Adrenal gland (tissue), 12 donors: ENCODE data around the gene SMCO4. TPM values are rescaled to one million over a fixed set of nuclear protein-coding genes. Genes with fewer than 3 reads are reported as not detected.
"Not testable (repeated sequence)": the region's sequence is repeated elsewhere in the genome, so short reads cannot be mapped to it uniquely, and the experiment has no call there.

Experiments
- DNase-seq, 7 donors: peaks; one replicate each; pipeline ENCODE4 v3.0.0-alpha.2; 2019 to 2020
- H3K27ac ChIP-seq, 5 donors: fragments of 200-600 bp; sonication (generic) in 4 of 5; 1 replicate in 3 of 5; 2 replicates in 2 of 5; pipeline versions ENCODE4 v1.5.1 to v1.8.0; 2016 to 2020; ENCODE audit warnings: mild to moderate bottlenecking in 1 of 5
- H3K27me3 ChIP-seq: fragments of 200-600 bp; 2 replicates; pipeline ENCODE4 v1.8.0; 2021
- H3K36me3 ChIP-seq, 2 donors: fragments of 200-600 bp; replicated peaks in 1 of 2; 1 replicate in 1 of 2; 2 replicates in 1 of 2; pipeline versions ENCODE4 v1.5.1 to v1.8.0; 2018 to 2022
- H3K4me1 ChIP-seq, 2 donors: fragments of 200-600 bp; replicated peaks in 1 of 2; 1 replicate in 1 of 2; 2 replicates in 1 of 2; pipeline versions ENCODE4 v1.5.1 to v1.8.0; 2018 to 2021
- H3K4me3 ChIP-seq, 4 donors: fragments of 200-600 bp; sonication (generic) in 3 of 4; one replicate each; pipeline ENCODE4 v1.5.1; 2016 to 2018
- H3K9me3 ChIP-seq, 3 donors: fragments of 200-600 bp; sonication (generic) in 1 of 3; replicated peaks in 1 of 3; 1 replicate in 2 of 3; 2 replicates in 1 of 3; pipeline versions ENCODE4 v1.5.1 to v1.8.0; 2016 to 2021
- POLR2A ChIP-seq, 2 donors: fragments of 450-650 bp; IDR thresholded peaks; one replicate each; pipeline ENCODE4 v1.6.1; 2017; ENCODE audit warnings: antibody characterized with exemption in 2 of 2, mild to moderate bottlenecking in 2 of 2, moderate library complexity in 1 of 2
- whole genome bisulfite sequencing, 4 donors: extraction: QIAGEN DNeasy Blood & Tissue Kit in 2 of 4; methylation state at CpG; one replicate each; pipeline versions ENCODE4 v1.1.5 to v1.1.7; 2013 to 2017; 5-methylcytosine and 5-hydroxymethylcytosine counted together
- intact Hi-C, 2 donors: fragments of 100-400 bp; cut with DNase I; formaldehyde crosslinking; loops; one replicate each; pipeline versions ENCODE4 v1.14.1 to v1.15.0; 2022 to 2023
- polyA plus RNA-seq, 3 donors: library from polyadenylated mRNA; stranded (reverse); fragments of 200-250 nt in 2 of 3; fragments of 350-450 nt in 1 of 3; fragmentation: Illumina TruSeq in 1 of 3; extraction: RNeasy Lipid Tissue Mini Kit (QIAGEN cat#74804) in 1 of 3; gene quantifications; one replicate each; pipeline ENCODE4 v1.2.3, GENCODE V29; 2013 to 2014
- total RNA-seq, 9 donors: library from RNA; depleted of rRNA in 4 of 9; stranded (reverse); fragments of >200 nt in 4 of 9; fragments of 120-200 nt in 1 of 9; fragmentation: NEBNext Ultra II Directional in 1 of 9; extraction: Animal tissue kit (Norgen Biotek cat#: 25700) in 1 of 9; gene quantifications; one replicate each; pipeline versions ENCODE4 v1.1.0 to v1.2.4, GENCODE V29; 2013 to 2023
- TF ChIP-seq, protein P1 (sequence below), 6 experiments: fragments of 450-650 bp in 4 of 6; fragments of 200-600 bp in 2 of 6; sonication (generic) in 1 of 6; IDR thresholded peaks; 1 replicate in 5 of 6; 2 replicates in 1 of 6; pipeline versions ENCODE4 v1.5.1 to v1.8.0; 2016 to 2021; ENCODE audit warnings: antibody characterized with exemption in 6 of 6, mild to moderate bottlenecking in 2 of 6, moderate library complexity in 1 of 6
- donor health status: healthy with polysubstance abuse.
- donor health status: Bipolar disorder and iron deficiency.
- donor health status: DM: yes; HTN: yes; CAD: no.
- donor health status: DM: no; HTN: no; CAD: no.
- donor health status: DM: no; HTN: no; CAD: no.
- donor health status: DM: yes; HTN: yes; CAD: no.

Gene SMCO4
- total and polyA plus RNA-seq, 12 donors = 23.2 to 108 (median 73.2) TPM

GRCh38 chr11:93579187-93579751 lies 36.1 kb upstream of the SMCO4 start:
- H3K4me1 ChIP-seq = no peaks in the 10 kb centered on the region
- no peaks in the 10 kb centered on the region for H3K27me3 ChIP-seq
- H3K9me3 ChIP-seq = no peaks in the 10 kb centered on the region
- TF ChIP-seq POLR2A (IDR thresholded peaks at IDR 0.05) = no peak
- TF ChIP-seq, protein P1, sequence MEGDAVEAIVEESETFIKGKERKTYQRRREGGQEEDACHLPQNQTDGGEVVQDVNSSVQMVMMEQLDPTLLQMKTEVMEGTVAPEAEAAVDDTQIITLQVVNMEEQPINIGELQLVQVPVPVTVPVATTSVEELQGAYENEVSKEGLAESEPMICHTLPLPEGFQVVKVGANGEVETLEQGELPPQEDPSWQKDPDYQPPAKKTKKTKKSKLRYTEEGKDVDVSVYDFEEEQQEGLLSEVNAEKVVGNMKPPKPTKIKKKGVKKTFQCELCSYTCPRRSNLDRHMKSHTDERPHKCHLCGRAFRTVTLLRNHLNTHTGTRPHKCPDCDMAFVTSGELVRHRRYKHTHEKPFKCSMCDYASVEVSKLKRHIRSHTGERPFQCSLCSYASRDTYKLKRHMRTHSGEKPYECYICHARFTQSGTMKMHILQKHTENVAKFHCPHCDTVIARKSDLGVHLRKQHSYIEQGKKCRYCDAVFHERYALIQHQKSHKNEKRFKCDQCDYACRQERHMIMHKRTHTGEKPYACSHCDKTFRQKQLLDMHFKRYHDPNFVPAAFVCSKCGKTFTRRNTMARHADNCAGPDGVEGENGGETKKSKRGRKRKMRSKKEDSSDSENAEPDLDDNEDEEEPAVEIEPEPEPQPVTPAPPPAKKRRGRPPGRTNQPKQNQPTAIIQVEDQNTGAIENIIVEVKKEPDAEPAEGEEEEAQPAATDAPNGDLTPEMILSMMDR (IDR thresholded peaks at IDR 0.05) = no peak
- H3K4me3 ChIP-seq = no peak overlapping the region
- WGBS, 4 donors = 85 to 98% (median 96%) methylated on average over 2 of the region's 2 CpGs
- intact Hi-C loops = no loop called here
- no peak for DNase-seq
- no peak overlapping the region for H3K27ac ChIP-seq
- no peaks in the 10 kb centered on the region for H3K36me3 ChIP-seq

DNA sequence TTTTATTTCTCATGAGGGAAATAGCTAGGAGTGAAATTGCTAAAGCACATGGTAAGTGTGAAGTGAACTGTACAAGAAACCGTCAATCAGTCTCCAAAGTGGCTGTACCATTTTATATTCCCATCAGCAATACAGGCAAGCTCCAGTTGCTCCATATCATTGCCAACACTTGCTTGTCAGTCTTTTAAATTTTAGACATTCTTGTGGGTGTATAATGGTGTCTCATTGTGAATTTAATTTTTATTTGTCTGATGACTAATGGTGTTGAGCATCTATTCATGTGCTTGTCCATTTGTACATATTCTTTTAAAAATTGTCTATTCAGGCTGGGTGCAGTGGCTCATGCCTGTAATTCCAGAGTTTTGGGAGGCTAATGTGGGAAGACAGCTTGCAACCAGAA lies 34.1 kb upstream of the SMCO4 start:
- WGBS, 4 donors = 90 to 98% (median 95%) methylated on average over 1 of the region's 1 CpG
- H3K36me3 ChIP-seq = no peaks in the 10 kb centered on the region
- TF ChIP-seq POLR2A (IDR thresholded peaks at IDR 0.05) = no peak
- TF ChIP-seq, protein P1 (IDR thresholded peaks at IDR 0.05) = no peak

GRCh38 chr11:93576870-93577269 lies 33.7 kb upstream of the SMCO4 start:
- H3K36me3 ChIP-seq, H3K4me1 ChIP-seq, H3K27ac ChIP-seq, intact Hi-C loops, H3K4me3 ChIP-seq, H3K9me3 ChIP-seq, H3K27me3 ChIP-seq: not testable (repeated sequence)
- 80 to 93% (median 82%) methylated on average over 4 of the region's 4 CpGs for WGBS, 4 donors
- peak in 1 of 7 donors; percentile 28 for DNase-seq

More for the DNA sequence above, 34.1 kb upstream of the SMCO4 start:
- Histone ChIP-seq H3K27ac (no peak overlapping the region), H3K4me3 (no peak overlapping the region), H3K4me1 (no peaks in the 10 kb centered on the region), H3K9me3 (no peaks in the 10 kb centered on the region), H3K27me3 (no peaks in the 10 kb centered on the region)
- intact Hi-C loops = no loop called here
- no peak for DNase-seq

DNA sequence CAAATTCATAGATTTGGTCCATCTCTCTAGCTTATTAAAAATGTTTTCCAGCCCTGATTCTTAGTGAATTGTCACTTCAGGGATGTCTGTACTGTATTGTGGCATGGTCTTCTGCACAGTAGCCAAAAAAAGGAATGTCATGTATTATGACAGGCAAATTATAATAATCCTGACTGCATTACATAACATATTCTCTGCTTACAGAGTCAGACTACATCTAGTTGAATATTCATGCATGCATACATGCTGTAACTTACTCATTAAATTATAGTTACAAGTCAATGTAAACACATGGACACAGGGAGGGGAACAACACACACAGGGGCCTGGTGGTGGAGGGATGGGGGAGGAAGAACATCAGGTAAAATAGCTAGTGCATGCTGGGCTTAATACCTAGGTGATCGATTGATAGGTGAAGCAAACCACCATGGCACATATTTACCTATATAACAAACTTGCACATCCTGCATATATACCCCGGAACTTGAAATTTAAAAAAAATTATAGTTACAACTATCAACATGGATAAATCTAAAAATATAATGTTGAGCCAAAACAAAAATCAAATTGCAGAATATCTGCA lies 31.5 kb upstream of the SMCO4 start:
- Histone ChIP-seq H3K4me3 (no peak overlapping the region), H3K9me3 (no peaks in the 10 kb centered on the region), H3K36me3 (no peaks in the 10 kb centered on the region), H3K27me3 (no peaks in the 10 kb centered on the region), H3K27ac (no peak overlapping the region), H3K4me1 (peaks cover 0 to 8% of the 10 kb centered on the region in 2 donors)
- TF ChIP-seq POLR2A (IDR thresholded peaks at IDR 0.05) = no peak
- TF ChIP-seq, protein P1 (IDR thresholded peaks at IDR 0.05) = no peak
- intact Hi-C loops = no loop called here
- 86 to 96% (median 93%) methylated on average over 2 of the region's 2 CpGs for WGBS, 4 donors
- DNase-seq = no peak

GRCh38 chr11:93573184-93573583 lies 30.0 kb upstream of the SMCO4 start:
- H3K4me1 ChIP-seq = peaks cover under 1 to 8% of the 10 kb centered on the region in 2 donors
- no peaks in the 10 kb centered on the region for H3K36me3 ChIP-seq
- no peaks in the 10 kb centered on the region for H3K9me3 ChIP-seq
- H3K4me3 ChIP-seq = no peak overlapping the region
- no peak for TF ChIP-seq POLR2A (IDR thresholded peaks at IDR 0.05)
- TF ChIP-seq, protein P1 (IDR thresholded peaks at IDR 0.05) = no peak
- no peak overlapping the region for H3K27ac ChIP-seq
- H3K27me3 ChIP-seq = no peaks in the 10 kb centered on the region
- intact Hi-C loops = no loop called here
- DNase-seq = no peak
- WGBS, 4 donors = 69 to 95% (median 85%) methylated on average over 1 of the region's 1 CpG
